Uterine smooth muscle cell (primary cell): Measurements from ENCODE around the gene MAGEA12. TPM values are rescaled to one million over a fixed set of nuclear protein-coding genes. Genes with fewer than 3 reads are reported as not detected.

Experiments
- total RNA-seq: library from RNA; depleted of rRNA; stranded (reverse); fragments of >200 nt; gene quantifications from 2 replicates; pipeline ENCODE4 v1.2.3, GENCODE V29; 2014

The MAGEA12 gene, protein sequence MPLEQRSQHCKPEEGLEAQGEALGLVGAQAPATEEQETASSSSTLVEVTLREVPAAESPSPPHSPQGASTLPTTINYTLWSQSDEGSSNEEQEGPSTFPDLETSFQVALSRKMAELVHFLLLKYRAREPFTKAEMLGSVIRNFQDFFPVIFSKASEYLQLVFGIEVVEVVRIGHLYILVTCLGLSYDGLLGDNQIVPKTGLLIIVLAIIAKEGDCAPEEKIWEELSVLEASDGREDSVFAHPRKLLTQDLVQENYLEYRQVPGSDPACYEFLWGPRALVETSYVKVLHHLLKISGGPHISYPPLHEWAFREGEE
- total RNA-seq, result not detected in 2 replicates

DNA sequence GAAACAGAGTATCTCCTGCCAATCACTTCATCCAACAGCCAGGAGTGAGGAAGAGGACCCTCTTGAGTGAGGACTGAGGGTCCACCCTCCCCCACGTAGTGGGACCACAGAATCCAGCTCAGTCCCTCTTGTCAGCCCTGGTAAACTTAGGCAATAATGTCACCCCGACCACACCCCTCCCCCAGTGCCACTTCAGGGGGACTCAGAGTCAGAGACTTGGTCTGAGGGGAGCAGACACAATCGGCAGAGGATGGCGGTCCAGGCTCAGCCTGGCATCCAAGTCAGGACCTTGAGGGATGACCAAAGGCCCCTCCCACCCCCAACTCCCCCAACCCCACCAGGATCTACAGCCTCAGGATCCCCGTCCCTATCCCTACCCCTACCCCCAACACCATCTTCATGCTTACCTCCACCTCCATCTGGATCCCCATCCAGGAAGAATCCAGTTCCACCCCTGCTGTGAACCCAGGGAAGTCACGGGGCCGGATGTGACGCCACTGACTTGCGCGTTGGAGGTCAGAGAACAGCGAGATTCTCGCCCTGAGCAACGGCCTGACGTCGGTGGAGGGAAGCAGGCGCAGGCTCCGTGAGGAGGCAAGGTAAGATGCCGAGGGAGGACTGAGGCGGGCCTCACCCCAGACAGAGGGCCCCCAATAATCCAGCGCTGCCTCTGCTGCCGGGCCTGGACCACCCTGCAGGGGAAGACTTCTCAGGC lies at the start of gene MAGEA12, which contains the start of gene CSAG1:
Gene MAGEA12, plus strand, starts transcription at position 497 of the 715 bp plus-strand sequence. CDS start 2,405 bp downstream, outside the sequence.
Gene CSAG1, minus strand, starts transcription at position 461 of the 715 bp plus-strand sequence. CDS start 1,261 bp downstream, outside the sequence.

DNA sequence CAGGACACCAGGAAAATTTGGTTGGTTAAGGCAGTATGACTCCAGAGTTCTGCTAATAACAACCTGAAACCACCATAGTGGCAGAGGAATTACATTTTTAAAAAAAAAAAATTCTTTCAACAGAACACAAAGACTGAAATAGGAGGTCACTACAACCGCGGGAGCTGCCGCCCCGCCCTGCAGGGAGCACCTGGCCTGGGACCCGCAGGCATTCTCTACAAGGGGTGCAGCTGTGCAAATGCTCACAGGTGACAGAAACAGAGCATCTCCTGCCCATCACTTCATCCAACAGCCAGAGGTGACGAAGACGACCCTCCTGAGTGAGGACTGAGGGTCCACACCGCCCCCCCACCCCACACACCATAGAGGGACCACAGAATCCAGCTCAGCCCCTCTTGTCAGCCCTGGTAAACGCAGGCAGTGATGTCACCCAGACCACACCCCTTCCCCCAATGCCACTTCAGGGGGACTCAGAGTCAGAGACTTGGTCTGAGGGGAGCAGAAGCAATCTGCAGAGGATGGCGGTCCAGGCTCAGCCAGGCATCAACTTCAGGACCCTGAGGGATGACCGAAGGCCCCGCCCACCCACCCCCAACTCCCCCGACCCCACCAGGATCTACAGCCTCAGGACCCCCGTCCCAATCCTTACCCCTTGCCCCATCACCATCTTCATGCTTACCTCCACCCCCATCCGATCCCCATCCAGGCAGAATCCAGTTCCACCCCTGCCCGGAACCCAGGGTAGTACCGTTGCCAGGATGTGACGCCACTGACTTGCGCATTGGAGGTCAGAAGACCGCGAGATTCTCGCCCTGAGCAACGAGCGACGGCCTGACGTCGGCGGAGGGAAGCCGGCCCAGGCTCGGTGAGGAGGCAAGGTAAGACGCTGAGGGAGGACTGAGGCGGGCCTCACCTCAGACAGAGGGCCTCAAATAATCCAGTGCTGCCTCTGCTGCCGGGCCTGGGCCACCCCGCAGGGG lies 35.3 kb upstream of the MAGEA12 start, which contains the start of gene MAGEA3:
Gene MAGEA3, plus strand, starts transcription at position 843 of the 980 bp plus-strand sequence. CDS start 2,039 bp downstream, outside the sequence.

DNA sequence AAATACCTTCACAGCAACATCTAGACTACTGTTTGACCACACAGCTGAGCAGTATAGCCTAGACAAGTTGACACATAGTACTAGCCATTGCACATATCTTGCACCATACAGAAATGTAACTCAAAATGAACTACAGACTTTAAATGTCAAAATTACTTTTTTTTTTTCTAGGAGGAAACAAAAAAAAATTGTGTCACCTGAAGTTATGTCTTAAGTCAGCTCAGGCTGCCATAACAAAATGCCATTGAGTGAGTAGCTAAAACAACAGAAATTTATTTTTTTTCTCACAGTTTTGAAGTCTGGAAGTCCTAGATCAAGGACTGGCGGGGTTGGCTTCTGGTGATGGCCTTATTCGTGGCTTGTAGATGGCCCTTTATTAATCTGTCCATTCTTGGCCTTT lies 24.4 kb upstream of the MAGEA12 start, which contains the start of gene CSAG2:
Gene CSAG2, minus strand, starts transcription at position 101 of the 400 bp plus-strand sequence. CDS start 161 bp downstream, outside the sequence.

DNA sequence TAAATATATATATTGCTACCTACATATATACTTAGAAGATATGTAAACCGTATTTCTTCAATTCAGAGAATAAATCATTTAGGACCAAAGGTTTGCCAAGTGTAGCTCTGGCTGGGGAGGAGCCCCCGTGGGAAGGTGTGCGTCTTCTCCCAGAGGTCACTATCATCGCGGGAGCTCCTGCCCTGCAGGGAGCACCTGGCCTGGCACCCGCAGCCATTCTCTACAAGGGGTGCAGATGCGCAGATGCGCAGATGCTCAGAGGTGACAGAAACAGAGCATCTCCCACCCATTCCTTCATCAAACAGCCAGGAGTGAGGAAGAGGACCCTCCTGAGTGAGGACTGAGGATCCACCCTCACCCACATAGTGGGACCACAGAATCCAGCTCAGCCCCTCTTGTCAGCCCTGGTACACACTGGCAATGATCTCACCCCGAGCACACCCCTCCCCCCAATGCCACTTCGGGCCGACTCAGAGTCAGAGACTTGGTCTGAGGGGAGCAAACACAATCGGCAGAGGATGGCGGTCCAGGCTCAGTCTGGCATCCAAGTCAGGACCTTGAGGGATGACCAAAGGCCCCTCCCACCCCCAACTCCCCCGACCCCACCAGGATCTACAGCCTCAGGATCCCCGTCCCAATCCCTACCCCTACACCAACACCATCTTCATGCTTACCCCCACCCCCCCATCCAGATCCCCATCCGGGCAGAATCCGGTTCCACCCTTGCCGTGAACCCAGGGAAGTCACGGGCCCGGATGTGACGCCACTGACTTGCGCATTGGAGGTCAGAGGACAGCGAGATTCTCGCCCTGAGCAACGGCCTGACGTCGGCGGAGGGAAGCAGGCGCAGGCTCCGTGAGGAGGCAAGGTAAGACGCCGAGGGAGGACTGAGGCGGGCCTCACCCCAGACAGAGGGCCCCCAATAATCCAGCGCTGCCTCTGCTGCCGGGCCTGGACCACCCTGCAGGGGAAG lies 19.5 kb upstream of the MAGEA12 start, which contains the start of gene MAGEA2B:
Gene MAGEA2B, plus strand, starts transcription at position 814 of the 973 bp plus-strand sequence. CDS start 2,479 bp downstream, outside the sequence.

DNA sequence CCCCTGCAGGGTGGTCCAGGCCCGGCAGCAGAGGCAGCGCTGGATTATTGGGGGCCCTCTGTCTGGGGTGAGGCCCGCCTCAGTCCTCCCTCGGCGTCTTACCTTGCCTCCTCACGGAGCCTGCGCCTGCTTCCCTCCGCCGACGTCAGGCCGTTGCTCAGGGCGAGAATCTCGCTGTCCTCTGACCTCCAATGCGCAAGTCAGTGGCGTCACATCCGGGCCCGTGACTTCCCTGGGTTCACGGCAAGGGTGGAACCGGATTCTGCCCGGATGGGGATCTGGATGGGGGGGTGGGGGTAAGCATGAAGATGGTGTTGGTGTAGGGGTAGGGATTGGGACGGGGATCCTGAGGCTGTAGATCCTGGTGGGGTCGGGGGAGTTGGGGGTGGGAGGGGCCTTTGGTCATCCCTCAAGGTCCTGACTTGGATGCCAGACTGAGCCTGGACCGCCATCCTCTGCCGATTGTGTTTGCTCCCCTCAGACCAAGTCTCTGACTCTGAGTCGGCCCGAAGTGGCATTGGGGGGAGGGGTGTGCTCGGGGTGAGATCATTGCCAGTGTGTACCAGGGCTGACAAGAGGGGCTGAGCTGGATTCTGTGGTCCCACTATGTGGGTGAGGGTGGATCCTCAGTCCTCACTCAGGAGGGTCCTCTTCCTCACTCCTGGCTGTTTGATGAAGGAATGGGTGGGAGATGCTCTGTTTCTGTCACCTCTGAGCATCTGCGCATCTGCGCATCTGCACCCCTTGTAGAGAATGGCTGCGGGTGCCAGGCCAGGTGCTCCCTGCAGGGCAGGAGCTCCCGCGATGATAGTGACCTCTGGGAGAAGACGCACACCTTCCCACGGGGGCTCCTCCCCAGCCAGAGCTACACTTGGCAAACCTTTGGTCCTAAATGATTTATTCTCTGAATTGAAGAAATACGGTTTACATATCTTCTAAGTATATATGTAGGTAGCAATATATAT lies 20.4 kb downstream of the MAGEA12 start, which contains the start of gene MAGEA2:
Gene MAGEA2, minus strand, starts transcription at position 157 of the 965 bp plus-strand sequence. CDS start 2,479 bp downstream, outside the sequence.

DNA sequence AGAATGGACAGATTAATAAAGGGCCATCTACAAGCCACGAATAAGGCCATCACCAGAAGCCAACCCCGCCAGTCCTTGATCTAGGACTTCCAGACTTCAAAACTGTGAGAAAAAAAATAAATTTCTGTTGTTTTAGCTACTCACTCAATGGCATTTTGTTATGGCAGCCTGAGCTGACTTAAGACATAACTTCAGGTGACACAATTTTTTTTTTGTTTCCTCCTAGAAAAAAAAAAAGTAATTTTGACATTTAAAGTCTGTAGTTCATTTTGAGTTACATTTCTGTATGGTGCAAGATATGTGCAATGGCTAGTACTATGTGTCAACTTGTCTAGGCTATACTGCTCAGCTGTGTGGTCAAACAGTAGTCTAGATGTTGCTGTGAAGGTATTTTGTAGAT lies 25.4 kb downstream of the MAGEA12 start, which contains the start of gene CSAG3:
Gene CSAG3, plus strand, starts transcription at position 301 of the 400 bp plus-strand sequence.

DNA sequence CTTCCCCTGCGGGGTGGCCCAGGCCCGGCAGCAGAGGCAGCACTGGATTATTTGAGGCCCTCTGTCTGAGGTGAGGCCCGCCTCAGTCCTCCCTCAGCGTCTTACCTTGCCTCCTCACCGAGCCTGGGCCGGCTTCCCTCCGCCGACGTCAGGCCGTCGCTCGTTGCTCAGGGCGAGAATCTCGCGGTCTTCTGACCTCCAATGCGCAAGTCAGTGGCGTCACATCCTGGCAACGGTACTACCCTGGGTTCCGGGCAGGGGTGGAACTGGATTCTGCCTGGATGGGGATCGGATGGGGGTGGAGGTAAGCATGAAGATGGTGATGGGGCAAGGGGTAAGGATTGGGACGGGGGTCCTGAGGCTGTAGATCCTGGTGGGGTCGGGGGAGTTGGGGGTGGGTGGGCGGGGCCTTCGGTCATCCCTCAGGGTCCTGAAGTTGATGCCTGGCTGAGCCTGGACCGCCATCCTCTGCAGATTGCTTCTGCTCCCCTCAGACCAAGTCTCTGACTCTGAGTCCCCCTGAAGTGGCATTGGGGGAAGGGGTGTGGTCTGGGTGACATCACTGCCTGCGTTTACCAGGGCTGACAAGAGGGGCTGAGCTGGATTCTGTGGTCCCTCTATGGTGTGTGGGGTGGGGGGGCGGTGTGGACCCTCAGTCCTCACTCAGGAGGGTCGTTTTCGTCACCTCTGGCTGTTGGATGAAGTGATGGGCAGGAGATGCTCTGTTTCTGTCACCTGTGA lies 36.2 kb downstream of the MAGEA12 start, which contains the start of gene MAGEA6:
Gene MAGEA6, minus strand, starts transcription at position 141 of the 741 bp plus-strand sequence. CDS start 2,039 bp downstream, outside the sequence.

Other genes with a start within 250 kb of the MAGEA12 start
- gene GABRQ, start 95.9 kb upstream of the MAGEA12 start, total RNA-seq, result 0.87 and 2.5 TPM in 2 replicates
- gene MAGEA3, start 35.0 kb upstream of the MAGEA12 start, total RNA-seq, result not detected in 2 replicates
- not detected in 2 replicates for gene CSAG2, start 24.5 kb upstream of the MAGEA12 start, total RNA-seq
- not detected in 2 replicates for gene MAGEA2B, start 19.1 kb upstream of the MAGEA12 start, total RNA-seq
- not detected in 2 replicates for gene CSAG1, start within 50 bp of the MAGEA12 start, total RNA-seq
- gene MAGEA2, start 20.1 kb downstream of the MAGEA12 start, total RNA-seq, result not detected in 2 replicates
- gene CSAG3, start 25.5 kb downstream of the MAGEA12 start, total RNA-seq, result not detected in 2 replicates
- not detected in 2 replicates for gene MAGEA6, start 35.9 kb downstream of the MAGEA12 start, total RNA-seq
- gene CETN2, start 97.0 kb downstream of the MAGEA12 start, total RNA-seq, result 39.2 and 56.4 TPM in 2 replicates
- 45.5 and 45.8 TPM in 2 replicates for gene NSDHL, start 97.3 kb downstream of the MAGEA12 start, total RNA-seq
- gene ZNF185, start 164.3 kb downstream of the MAGEA12 start, total RNA-seq, result 4.3 and 4.5 TPM in 2 replicates